NCI-H2196 treated with DMSO at 0.1 percent for 48 hours (cell line): ENCODE measurements around the gene CHST14.

Source experiments
- DNase-seq: peaks from one replicate; lab custom pipeline; 2025; ENCODE audit not compliant: unreplicated experiment; lab: John Stamatoyannopoulos, UW

CHST14 gene

DNA sequence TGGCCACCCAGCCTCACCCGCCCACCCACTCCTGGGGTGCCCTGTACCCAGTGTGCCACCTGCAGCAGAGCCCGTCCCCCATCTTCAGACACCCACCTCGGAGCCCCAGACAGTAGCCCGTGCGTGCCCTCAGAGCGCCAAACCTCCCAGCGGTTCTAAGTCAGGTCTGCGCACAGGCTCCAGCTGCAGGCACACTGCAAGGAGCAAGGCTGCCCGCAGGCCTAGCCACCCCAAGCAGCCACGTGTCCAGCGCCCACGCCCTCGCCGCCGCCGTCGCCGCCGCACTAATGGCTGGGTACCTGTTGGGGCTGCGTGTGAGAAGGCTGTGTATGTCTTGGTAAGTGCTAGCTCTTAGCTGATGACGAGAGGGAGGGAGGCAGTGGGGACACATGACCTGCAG lies 8.8 kb upstream of the CHST14 start:
- no peak for DNase-seq

GRCh38 chr15:40463279-40463678 lies 7.5 kb upstream of the CHST14 start:
- no peak for DNase-seq

DNA sequence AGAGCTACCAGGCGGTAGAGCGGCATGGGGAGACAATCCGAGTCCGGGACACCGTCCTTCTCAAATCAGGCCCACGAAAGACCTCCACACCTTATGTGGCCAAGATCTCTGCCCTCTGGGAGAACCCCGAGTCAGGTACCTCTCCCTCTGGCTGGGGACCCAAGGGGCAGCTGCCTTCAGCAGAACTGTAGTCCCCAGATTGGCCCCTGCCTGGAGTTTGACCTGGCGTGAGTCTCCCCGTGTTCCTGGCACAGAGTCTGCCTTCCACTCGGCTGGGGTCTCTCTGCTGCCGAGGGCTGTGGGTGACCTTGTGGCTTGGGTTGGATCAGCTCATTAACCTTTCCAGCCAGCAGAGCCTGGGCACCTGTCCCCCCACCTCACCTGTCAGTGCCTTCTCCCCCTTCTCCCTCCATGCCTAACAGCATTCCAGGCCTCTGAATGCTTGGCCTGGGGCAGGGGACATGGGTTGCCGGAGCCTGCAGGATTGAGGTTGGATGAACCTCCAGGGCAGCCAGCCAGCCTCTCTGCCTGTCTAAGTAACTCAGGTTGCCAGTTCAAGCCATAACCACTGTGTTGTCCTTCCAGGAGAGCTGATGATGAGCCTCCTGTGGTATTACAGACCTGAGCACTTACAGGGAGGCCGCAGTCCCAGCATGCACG lies 6.8 kb upstream of the CHST14 start:
- no peak for DNase-seq

DNA sequence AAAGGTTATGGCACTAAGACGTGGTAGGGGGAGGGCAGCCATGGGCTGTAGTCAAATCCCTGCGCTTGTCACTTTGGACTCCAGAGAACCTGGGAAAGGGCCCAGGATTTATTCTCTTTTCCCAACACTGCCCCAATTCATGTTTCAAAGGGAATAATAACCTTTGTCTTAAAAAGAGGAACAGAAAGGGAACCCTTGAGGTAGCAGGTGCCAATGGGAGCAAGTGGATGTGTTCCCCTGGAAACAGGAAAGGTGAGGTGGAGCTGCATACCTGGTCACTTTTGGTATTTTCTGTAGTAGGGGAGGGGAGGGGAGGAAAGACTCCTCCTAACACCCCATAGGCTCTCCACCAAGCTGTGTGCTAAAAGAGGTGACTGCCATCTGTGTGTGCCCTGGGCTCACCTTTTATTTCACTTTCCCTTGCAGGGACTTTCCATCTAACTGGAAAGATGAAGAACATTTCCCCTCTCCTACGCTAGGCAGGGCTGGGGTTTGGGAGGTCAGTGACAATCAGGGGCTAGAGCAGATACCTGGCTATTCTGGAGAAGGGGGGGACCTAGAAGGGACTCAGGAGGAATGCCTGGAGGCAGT lies 6.1 kb upstream of the CHST14 start:
- DNase-seq: no peak

DNA sequence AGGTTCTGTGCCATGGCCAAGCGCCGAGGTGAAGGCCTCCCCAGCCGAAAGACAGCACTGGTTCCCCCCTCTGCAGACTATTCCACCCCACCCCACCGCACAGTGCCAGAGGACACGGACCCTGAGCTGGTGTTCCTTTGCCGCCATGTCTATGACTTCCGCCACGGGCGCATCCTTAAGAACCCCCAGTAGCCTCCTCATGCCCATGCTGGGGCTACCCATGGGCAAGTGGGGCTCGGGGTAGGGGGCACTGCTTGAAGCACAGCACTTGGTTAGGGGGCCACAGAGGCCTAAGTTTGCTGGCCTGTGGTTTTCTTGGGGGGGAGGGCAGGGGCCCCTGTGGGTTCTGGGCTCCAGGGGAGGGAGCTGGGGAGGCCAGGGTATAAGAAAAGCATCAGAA lies 4.8 kb upstream of the CHST14 start:
- DNase-seq: no peak

- DNase-seq: no peak
Observed at GRCh38 chr15:40466426-40467260, 4.1 kb upstream of the CHST14 start.

DNA sequence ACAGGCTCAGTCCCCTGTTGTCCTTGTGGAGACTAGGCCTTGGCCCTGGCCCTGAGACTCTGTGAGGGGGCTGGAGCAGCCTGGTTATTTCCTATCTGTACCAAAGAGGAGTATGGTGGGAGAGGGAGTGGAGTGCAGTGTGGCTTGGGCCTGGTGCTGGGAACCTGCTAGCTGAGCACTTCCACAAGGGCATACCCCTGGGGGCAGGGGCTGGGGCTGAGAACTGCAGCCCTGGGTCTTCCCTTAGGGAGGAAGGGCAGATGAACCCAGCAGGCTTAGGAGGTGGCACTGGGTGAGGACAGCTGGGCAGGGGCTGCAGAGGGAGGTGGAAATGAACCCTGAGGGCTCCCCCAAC lies 3.5 kb upstream of the CHST14 start:
- no peak for DNase-seq

DNA sequence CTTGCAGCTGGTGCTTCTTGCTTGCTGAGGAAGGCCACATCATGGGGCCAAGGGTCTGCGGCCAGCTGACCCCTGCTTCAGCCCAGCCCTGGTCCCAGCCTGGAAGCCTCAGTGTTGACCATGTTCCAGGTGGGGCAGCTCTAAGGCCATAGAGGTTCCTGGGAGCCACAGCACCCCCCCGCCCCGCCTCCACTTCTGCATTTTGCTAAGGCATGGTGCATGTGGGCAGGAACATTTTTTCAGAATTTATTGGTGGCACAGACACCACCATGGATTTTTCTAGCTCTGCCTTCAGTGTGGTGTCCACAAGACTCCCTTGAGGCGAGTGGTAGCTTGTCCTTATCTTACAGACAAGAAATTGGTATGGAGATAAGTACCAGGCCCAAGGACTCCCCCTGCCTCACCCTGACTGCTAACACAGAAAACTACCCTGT lies 1.9 kb upstream of the CHST14 start:
- DNase-seq: no peak

GRCh38 chr15:40469776-40470390 lies 901 bp upstream of the CHST14 start:
- DNase-seq: no peak

- no peak for DNase-seq
Observed at GRCh38 chr15:40471105-40471807, 472 bp downstream of the CHST14 start.

- DNase-seq: no peak
Observed at GRCh38 chr15:40471808-40472150, 995 bp downstream of the CHST14 start.

DNA sequence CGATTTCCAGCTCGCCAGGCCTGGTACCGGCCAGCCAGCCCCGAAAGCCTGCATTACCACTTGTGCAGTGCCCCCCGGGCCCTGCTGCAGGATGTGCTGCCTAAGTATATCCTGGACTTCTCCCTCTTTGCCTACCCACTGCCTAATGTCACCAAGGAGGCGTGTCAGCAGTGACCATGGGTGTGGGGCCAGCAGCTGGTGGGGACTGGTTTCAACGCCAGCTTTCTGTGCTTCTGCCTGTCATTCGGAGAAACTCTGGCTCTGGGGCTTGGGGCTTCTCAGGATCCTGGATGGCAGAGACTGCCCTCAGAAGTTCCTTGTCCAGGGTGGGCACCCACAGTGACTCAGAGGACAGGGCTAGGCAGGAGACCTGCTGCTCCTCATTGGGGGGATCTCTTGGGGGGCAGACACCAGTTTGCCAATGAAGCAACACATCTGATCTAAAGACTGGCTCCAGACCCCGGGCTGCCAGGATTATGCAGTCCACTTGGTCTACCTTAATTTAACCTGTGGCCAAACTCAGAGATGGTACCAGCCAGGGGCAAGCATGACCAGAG lies 1.5 kb downstream of the CHST14 start:
- no peak for DNase-seq

GRCh38 chr15:40474581-40474980 lies 3.8 kb downstream of the CHST14 start:
- DNase-seq: no peak

DNA sequence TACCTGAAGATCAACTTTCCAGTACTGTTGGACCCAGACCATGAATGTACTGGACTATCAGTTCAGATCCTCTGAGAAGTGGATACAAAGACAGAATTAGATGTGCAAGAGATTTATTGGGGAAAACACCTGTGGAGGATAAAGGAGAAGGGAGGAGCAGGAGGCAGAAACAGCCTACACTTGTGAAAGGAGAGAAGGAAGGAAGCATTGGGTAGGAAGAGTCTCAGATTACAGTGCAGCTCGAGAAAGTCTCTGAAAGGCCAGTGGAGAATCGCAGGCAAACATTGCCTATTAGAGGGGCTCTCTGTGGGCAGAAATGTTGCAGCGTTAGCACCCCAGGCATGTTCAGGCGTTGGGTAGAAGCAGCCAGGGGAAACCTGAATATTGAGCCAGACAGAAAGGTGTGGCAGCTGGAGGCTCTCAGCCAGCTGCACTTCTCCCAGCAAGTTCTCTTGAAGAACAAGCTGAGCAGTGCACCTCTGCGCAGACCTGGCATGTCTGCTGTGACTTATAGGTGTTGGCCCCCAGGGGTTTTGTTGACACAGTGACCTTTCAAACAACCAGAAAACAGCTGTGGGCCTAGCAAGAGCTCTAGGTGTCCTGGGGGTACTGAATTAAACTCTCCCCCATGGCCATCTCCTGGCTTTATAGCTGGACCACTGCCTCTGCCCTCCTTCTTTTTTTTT lies 7.0 kb downstream of the CHST14 start:
- DNase-seq: no peak

GRCh38 chr15:40479024-40479423 lies 8.2 kb downstream of the CHST14 start:
- DNase-seq: no peak

DNA sequence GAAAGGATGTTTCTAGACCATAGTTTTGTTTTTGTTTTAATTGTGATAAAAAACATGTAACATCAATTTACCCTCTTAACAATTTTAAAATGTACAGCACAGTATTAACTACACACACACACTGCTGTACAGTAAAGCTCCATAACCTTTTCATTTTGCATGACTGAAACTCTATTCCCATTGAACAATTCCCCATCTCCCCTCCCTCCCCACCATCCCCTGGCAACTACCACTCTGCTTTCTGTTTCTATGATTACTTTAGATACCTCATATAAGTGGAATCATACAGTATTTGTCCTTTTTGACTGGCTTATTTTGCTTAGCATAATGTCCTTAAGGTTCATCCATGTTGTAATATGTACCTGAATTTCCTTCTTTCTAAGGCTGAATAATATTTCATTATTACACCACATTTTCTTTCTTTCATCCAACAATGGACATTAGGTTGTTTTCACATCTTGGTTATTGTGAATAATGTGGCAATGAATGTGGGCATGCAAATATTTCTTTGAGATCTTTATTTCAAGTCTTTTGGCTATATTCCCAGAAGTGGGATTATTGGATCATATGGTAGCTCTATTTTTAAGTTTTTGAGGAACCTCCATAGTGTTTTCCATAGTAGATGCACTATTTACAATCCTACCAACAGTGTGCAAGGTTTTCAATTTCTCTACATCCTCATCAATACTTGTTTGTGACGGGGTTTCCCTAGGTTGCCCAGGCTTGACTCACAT lies 10.7 kb downstream of the CHST14 start:
- DNase-seq: no peak

- DNase-seq: no peak
Observed at GRCh38 chr15:40483919-40484318, 13.1 kb downstream of the CHST14 start.

DNA sequence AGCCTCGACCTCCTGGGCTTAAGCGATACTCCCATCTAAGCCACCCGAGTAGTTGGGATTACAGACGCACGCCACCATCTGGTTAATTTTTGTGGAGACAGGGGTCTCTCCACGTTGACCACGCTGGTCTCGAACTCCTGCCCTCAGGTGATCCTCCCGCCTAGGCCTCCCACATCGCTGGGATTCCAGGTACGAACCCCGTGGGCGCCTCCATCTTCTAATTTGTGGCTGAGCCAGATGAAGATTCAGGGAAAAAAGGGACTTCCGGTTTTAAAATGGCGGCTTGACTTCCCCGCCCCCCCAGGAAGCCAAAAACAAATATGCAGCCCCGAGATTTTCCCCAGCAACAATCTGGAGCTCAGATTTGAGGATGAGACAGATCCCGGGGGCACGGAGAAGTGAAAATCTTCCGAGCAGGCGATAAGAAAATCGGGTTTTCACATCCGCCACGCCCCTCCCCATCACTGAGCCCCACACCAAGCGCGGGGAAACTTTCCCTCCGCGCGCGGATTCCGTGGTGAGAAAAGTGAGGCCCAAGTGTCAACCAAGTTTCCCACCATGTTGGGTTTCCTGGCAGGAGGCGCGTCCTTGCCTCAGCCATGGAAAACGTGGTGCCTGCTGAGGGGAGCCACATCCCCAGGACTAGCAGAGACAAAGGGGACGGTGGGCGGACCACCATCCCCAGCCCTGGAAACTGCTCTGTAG lies 15.4 kb downstream of the CHST14 start:
- no peak for DNase-seq
